Natural killer cell (primary cell): ENCODE measurements around the gene EIF2S3. TPM values are rescaled to one million over a fixed set of nuclear protein-coding genes. Genes with fewer than 3 reads are reported as not detected.

ENCODE experiments used
- ATAC-seq, 3 donors: fragments of 150-1000 bp in 2 of 3; fragments of 200-7000 bp in 1 of 3; cut with Tn5 transposase; 1 replicate in 1 of 3; 2 replicates in 2 of 3; pipeline ENCODE4 v1.10.0; 2021; ENCODE audit warnings: mild to moderate bottlenecking in 2 of 3, moderate library complexity in 2 of 3
- DNase-seq, 2 donors: peaks; one replicate each; pipeline versions ENCODE4 v3.0.0 to v3.0.0-alpha.2; 2013 to 2021; ENCODE audit warnings: mixed read lengths in 1 of 2
- H3K27ac ChIP-seq: one replicate; pipeline ENCODE4 v1.5.1; 2013; ENCODE audit warnings: mild to moderate bottlenecking, low read length
- H3K27me3 ChIP-seq: one replicate; pipeline ENCODE4 v1.6.1; 2013; ENCODE audit warnings: low read length; ENCODE audit not compliant: control insufficient read depth, insufficient read depth
- H3K36me3 ChIP-seq: one replicate; pipeline ENCODE4 v1.6.1; 2013; ENCODE audit warnings: low read length; ENCODE audit not compliant: control insufficient read depth, insufficient read depth
- H3K4me1 ChIP-seq: one replicate; pipeline ENCODE4 v1.6.1; 2013; ENCODE audit warnings: low read length; ENCODE audit not compliant: control insufficient read depth, insufficient read depth
- H3K4me3 ChIP-seq: one replicate; pipeline ENCODE4 v1.5.1; 2013; ENCODE audit warnings: low read length
- H3K9me3 ChIP-seq: one replicate; pipeline ENCODE4 v1.6.1; 2013; ENCODE audit warnings: low read length; ENCODE audit not compliant: control insufficient read depth, insufficient read depth
- H3K27ac Mint-ChIP-seq, 2 donors: one replicate each; pipeline ENCODE4 v1.8.0; 2022; ENCODE audit warnings: mild to moderate bottlenecking in 2 of 2, mixed read lengths in 2 of 2, moderate library complexity in 1 of 2
- H3K27me3 Mint-ChIP-seq, 2 donors: one replicate each; pipeline ENCODE4 v1.8.0; 2022; ENCODE audit warnings: low read depth in 2 of 2, mixed read lengths in 2 of 2
- H3K36me3 Mint-ChIP-seq: one replicate; pipeline ENCODE4 v1.8.0; 2022; ENCODE audit warnings: mixed read lengths
- H3K4me1 Mint-ChIP-seq, 2 donors: one replicate each; pipeline ENCODE4 v1.8.0; 2022; ENCODE audit warnings: mixed read lengths in 2 of 2
- H3K4me3 Mint-ChIP-seq: one replicate; pipeline ENCODE4 v1.8.0; 2022; ENCODE audit warnings: mild to moderate bottlenecking, moderate library complexity, mixed read lengths
- H3K9me3 Mint-ChIP-seq, 2 donors: one replicate each; pipeline ENCODE4 v1.8.0; 2022; ENCODE audit warnings: mixed read lengths in 2 of 2
- WGBS: methylation state at CpG from one replicate; pipeline ENCODE4 v1.1.7; 2013; ENCODE audit warnings: missing lambda C conversion rate; ENCODE audit not compliant: insufficient coverage; 5-methylcytosine and 5-hydroxymethylcytosine counted together
- intact Hi-C: fragments of 100-400 bp; cut with micrococcal nuclease; formaldehyde crosslinking; loops from one replicate; pipeline ENCODE4 v1.14.2; 2022
- total RNA-seq, 4 donors: library from RNA; stranded (reverse); fragments of 120-200 nt in 1 of 4; gene quantifications; one replicate each; pipeline versions ENCODE4 v1.2.3 to v1.2.4, GENCODE V29; 2013 to 2022
- TF ChIP-seq, protein P1 (sequence below): fragments of 200-600 bp; IDR thresholded peaks from one replicate; pipeline ENCODE4 v1.8.0; 2022; ENCODE audit warnings: antibody characterized with exemption

Gene EIF2S3
- total RNA-seq, 3 donors from 2014 or later (not counting 1 experiment from before 2014, with no cell fraction given) = 124 to 199 (median 132) TPM

DNA sequence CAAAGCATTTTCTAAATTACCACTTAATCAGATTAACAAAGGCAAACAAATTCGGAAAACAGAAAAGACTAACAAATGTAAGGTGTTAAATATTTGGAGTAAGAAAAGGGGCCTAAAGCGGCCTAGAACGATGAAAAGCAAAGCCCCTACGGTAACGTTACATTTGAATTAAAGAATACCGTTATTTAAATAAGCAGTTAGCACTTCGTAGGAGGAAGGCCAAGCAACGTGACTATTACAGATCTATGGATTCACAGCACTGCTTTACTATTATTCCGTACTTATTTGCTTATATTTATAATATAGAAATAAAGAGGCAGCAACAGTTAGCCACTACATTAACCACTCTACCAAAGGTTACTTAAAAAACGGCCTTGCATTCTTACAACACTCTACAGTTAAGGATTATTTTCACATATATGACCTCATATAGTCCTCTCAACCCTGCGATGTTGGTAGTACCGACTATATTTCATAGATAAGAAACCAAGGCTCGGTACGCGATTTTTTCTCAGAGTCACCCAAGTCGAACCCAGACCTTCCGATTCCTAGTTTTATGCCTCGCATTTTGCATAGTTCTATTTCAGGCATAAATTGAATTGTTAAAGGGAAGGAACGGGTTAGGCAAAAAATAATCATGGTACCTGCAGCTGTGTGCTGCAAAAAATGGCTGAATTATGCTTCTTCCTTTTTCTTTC lies 30.6 kb upstream of the EIF2S3 start:
- no peaks in the 10 kb centered on the region for H3K36me3 ChIP-seq
- peaks cover 29 to 34% of the 10 kb centered on the region in 2 donors for H3K4me1 Mint-ChIP-seq
- H3K36me3 Mint-ChIP-seq = no peaks in the 10 kb centered on the region
- H3K27ac Mint-ChIP-seq = peak overlapping the region; percentile 83 to 87
- H3K9me3 Mint-ChIP-seq = no peaks in the 10 kb centered on the region
- no peaks in the 10 kb centered on the region for H3K27me3 Mint-ChIP-seq
- intact Hi-C loops = loop anchor here (1.0 to 2.0 kb wide), 2 partner anchors 31 to 116 kb away; partner anchors contain the start of genes CXorf58 and EIF2S3
- peaks cover 6% of the 10 kb centered on the region for H3K4me1 ChIP-seq
- DNase-seq (peak in 1 of 2 donors; percentile 17), ATAC-seq (no peak)
- 0% methylated on average over 13 of the region's 19 CpGs for WGBS
- peak overlapping the region; percentile 93 for H3K4me3 Mint-ChIP-seq
- H3K27ac ChIP-seq = peak overlapping the region; percentile 50
- H3K9me3 ChIP-seq = no peaks in the 10 kb centered on the region
- peak overlapping the region; percentile 69 for H3K4me3 ChIP-seq
- no peaks in the 10 kb centered on the region for H3K27me3 ChIP-seq
- TF ChIP-seq, protein P1, sequence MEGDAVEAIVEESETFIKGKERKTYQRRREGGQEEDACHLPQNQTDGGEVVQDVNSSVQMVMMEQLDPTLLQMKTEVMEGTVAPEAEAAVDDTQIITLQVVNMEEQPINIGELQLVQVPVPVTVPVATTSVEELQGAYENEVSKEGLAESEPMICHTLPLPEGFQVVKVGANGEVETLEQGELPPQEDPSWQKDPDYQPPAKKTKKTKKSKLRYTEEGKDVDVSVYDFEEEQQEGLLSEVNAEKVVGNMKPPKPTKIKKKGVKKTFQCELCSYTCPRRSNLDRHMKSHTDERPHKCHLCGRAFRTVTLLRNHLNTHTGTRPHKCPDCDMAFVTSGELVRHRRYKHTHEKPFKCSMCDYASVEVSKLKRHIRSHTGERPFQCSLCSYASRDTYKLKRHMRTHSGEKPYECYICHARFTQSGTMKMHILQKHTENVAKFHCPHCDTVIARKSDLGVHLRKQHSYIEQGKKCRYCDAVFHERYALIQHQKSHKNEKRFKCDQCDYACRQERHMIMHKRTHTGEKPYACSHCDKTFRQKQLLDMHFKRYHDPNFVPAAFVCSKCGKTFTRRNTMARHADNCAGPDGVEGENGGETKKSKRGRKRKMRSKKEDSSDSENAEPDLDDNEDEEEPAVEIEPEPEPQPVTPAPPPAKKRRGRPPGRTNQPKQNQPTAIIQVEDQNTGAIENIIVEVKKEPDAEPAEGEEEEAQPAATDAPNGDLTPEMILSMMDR = no peak

DNA sequence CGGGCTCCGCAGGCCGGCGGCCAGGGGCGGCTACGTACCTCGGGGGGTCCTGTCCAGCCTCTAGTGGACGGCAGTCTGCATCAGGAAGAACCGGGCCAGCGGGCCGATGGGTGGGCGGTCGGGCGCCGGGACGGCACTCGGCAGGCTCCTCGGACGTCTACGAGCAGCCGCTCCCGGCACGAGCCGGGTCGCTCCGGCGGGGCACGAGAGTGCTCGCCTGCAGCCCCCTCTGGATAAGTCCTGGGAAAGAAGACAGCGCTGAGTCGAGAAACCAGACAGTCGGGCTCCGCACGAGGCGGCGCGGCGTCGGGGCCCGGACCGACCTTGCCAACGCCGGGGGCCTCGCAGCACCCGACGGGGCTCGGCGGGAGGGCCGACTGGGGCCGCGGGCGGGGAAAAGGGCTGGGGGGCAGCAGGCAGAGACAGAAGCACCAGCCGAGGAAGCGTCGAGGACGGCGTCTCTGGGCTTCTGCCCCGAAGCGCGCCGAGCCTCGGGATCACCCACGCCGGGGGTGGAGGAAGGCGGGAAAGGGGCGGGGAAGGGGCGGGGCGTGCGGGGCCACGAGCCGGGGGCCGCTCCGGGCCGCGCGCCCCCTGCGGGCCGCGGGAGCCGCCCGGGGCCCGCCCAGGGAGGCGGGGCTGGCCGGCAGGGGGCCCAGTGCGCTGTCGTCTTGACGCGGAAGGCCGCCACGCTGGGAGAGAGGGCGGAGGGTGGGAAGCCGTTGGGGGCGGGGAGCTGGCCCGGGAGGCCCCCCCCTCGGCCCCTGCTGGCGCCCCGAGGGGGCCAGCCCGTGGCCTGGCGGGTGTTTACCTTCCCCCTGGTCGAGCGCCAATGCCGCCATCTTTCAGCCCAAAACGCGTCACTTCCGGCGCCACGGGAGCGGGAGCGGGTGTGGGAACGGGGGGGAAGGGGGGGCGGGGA lies 29.7 kb upstream of the EIF2S3 start:
- Mint-ChIP-seq H3K4me3 (peak overlapping the region; percentile 93), H3K27me3 (no peaks in the 10 kb centered on the region), H3K27ac (peak overlapping the region; percentile 83 to 87), H3K36me3 (no peaks in the 10 kb centered on the region), H3K9me3 (no peaks in the 10 kb centered on the region), H3K4me1 (peaks cover 21 to 27% of the 10 kb centered on the region in 2 donors)
- TF ChIP-seq, protein P1 = no peak
- H3K9me3 ChIP-seq = no peaks in the 10 kb centered on the region
- H3K27me3 ChIP-seq = no peaks in the 10 kb centered on the region
- H3K4me1 ChIP-seq = peaks cover 2% of the 10 kb centered on the region
- DNase-seq (peak; percentile 76 to 88), ATAC-seq (peak; percentile 91 to 97 (median 91))
- H3K4me3 ChIP-seq = peak overlapping the region; percentile 88
- H3K27ac ChIP-seq = peak overlapping the region; percentile 94
- intact Hi-C loops = loop anchor here (2.0 kb wide), 1 partner anchor 30 kb away; the partner anchor contains the start of gene EIF2S3
- under 1% methylated on average over 111 of the region's 111 CpGs for WGBS
- no peaks in the 10 kb centered on the region for H3K36me3 ChIP-seq

GRCh38 chrX:24025741-24026403 lies 28.9 kb upstream of the EIF2S3 start:
- TF ChIP-seq, protein P1 = no peak
- Histone ChIP-seq H3K4me3 (peak overlapping the region; percentile 88), H3K27ac (peak overlapping the region; percentile 94), H3K36me3 (no peaks in the 10 kb centered on the region), H3K27me3 (no peaks in the 10 kb centered on the region), H3K4me1 (peaks cover 2% of the 10 kb centered on the region), H3K9me3 (no peaks in the 10 kb centered on the region)
- Mint-ChIP-seq H3K4me1 (peaks cover 17 to 21% of the 10 kb centered on the region in 2 donors), H3K36me3 (no peaks in the 10 kb centered on the region), H3K4me3 (peak overlapping the region; percentile 87), H3K27me3 (no peaks in the 10 kb centered on the region), H3K9me3 (no peaks in the 10 kb centered on the region), H3K27ac (peak overlapping the region; percentile 87)
- DNase-seq (no peak), ATAC-seq (peak; percentile 19 to 35 (median 25))
- WGBS = under 1% methylated on average over 36 of the region's 46 CpGs
- intact Hi-C loops = loop anchor here (2.0 kb wide), 1 partner anchor 29 kb away; the partner anchor contains the start of gene EIF2S3
